ENCODE data around the gene LRRC8E.

The LRRC8E gene

GRCh38 chr19:7877249-7877836 lies 11.0 kb upstream of the LRRC8E start:
- no peak for TF ChIP-seq CTCF (conservative IDR thresholded peaks at IDR 0.05; ENCODE audit: low read depth, low read length)
- Histone ChIP-seq H3K4me2 (no peak overlapping the region), H3K9ac (no peak overlapping the region), H3K27me3 (ENCODE audit: insufficient read depth, low read depth) (no peaks in the 10 kb centered on the region; the same call in 1 of the 2 replicates), H3K27ac (no peak overlapping the region), H2AFZ (ENCODE audit: low read depth) (no peak overlapping the region), H3K4me1 (ENCODE audit: low read depth, poor library complexity, severe bottlenecking) (peaks cover 8% of the 10 kb centered on the region), H3K36me3 (ENCODE audit: insufficient read depth) (no peaks in the 10 kb centered on the region), H3K4me3 (IDR thresholded peaks at IDR 0.05; ENCODE audit: insufficient read depth, low read depth, low read length) (no peak overlapping the region), H4K20me1 (ENCODE audit: insufficient read depth) (no peaks in the 10 kb centered on the region), H3K79me2 (ENCODE audit: insufficient read depth, low read depth) (no peaks in the 10 kb centered on the region)

GRCh38 chr19:7879111-7879807 lies 9.1 kb upstream of the LRRC8E start:
- H3K36me3 ChIP-seq (ENCODE audit: insufficient read depth) = no peaks in the 10 kb centered on the region
- no peaks in the 10 kb centered on the region for H3K79me2 ChIP-seq (ENCODE audit: insufficient read depth, low read depth)
- TF ChIP-seq CTCF (conservative IDR thresholded peaks at IDR 0.05; ENCODE audit: low read depth, low read length) = no peak
- no peak overlapping the region for H2AFZ ChIP-seq (ENCODE audit: low read depth)
- no peaks in the 10 kb centered on the region; the same call in 1 of the 2 replicates for H3K27me3 ChIP-seq (ENCODE audit: insufficient read depth, low read depth)
- no peak overlapping the region for H3K9ac ChIP-seq
- H3K27ac ChIP-seq = no peak overlapping the region
- no peaks in the 10 kb centered on the region for H3K4me1 ChIP-seq (ENCODE audit: low read depth, poor library complexity, severe bottlenecking)
- H4K20me1 ChIP-seq (ENCODE audit: insufficient read depth) = no peaks in the 10 kb centered on the region
- no peak overlapping the region for H3K4me3 ChIP-seq (IDR thresholded peaks at IDR 0.05; ENCODE audit: insufficient read depth, low read depth, low read length)
- no peak overlapping the region for H3K4me2 ChIP-seq

GRCh38 chr19:7879836-7880235 lies 8.5 kb upstream of the LRRC8E start:
- Histone ChIP-seq H3K4me2 (no peak overlapping the region), H3K79me2 (ENCODE audit: insufficient read depth, low read depth) (no peaks in the 10 kb centered on the region), H3K4me1 (ENCODE audit: low read depth, poor library complexity, severe bottlenecking) (no peaks in the 10 kb centered on the region), H3K27me3 (ENCODE audit: insufficient read depth, low read depth) (no peaks in the 10 kb centered on the region; the same call in 1 of the 2 replicates), H4K20me1 (ENCODE audit: insufficient read depth) (no peaks in the 10 kb centered on the region), H2AFZ (ENCODE audit: low read depth) (no peak overlapping the region), H3K9ac (no peak overlapping the region), H3K27ac (no peak overlapping the region), H3K4me3 (IDR thresholded peaks at IDR 0.05; ENCODE audit: insufficient read depth, low read depth, low read length) (no peak overlapping the region), H3K36me3 (ENCODE audit: insufficient read depth) (no peaks in the 10 kb centered on the region)
- TF ChIP-seq CTCF (conservative IDR thresholded peaks at IDR 0.05; ENCODE audit: low read depth, low read length) = no peak

GRCh38 chr19:7881910-7882309 lies 6.4 kb upstream of the LRRC8E start:
- no peak for TF ChIP-seq CTCF (conservative IDR thresholded peaks at IDR 0.05; ENCODE audit: low read depth, low read length)
- no peak overlapping the region for H2AFZ ChIP-seq (ENCODE audit: low read depth)
- H3K27ac ChIP-seq = no peak overlapping the region
- no peak overlapping the region for H3K4me2 ChIP-seq
- peaks cover 17% of the 10 kb centered on the region for H3K27me3 ChIP-seq (ENCODE audit: insufficient read depth, low read depth)
- H3K4me1 ChIP-seq (ENCODE audit: low read depth, poor library complexity, severe bottlenecking) = no peaks in the 10 kb centered on the region
- H3K9ac ChIP-seq = no peak overlapping the region
- no peaks in the 10 kb centered on the region for H3K36me3 ChIP-seq (ENCODE audit: insufficient read depth)
- no peak overlapping the region for H3K4me3 ChIP-seq (IDR thresholded peaks at IDR 0.05; ENCODE audit: insufficient read depth, low read depth, low read length)
- H3K79me2 ChIP-seq (ENCODE audit: insufficient read depth, low read depth) = no peaks in the 10 kb centered on the region
- no peaks in the 10 kb centered on the region for H4K20me1 ChIP-seq (ENCODE audit: insufficient read depth)

Data from KMS-11 (cell line).